ENCODE measurements around the gene USP53.
"Not testable (repeated sequence)": the region's sequence is repeated elsewhere in the genome, so short reads cannot be mapped to it uniquely, and the experiment has no call there.

Gene USP53

GRCh38 chr4:119266153-119266552 lies 53.6 kb downstream of the USP53 start:
- no peak for DNase-seq (ENCODE audit: low read depth in 2 of 2, low spot score in 1 of 2)

GRCh38 chr4:119268466-119268865 lies 56.0 kb downstream of the USP53 start:
- DNase-seq (ENCODE audit: low read depth in 2 of 2, low spot score in 1 of 2) = no peak

GRCh38 chr4:119271361-119272085 lies 59.0 kb downstream of the USP53 start:
- DNase-seq (ENCODE audit: low read depth in 2 of 2, low spot score in 1 of 2) = no peak

- not testable (repeated sequence) for DNase-seq (ENCODE audit: low read depth in 2 of 2, low spot score in 1 of 2)
These were observed 67.0 kb downstream of the USP53 start for GRCh38 chr4:119279541-119279940.

GRCh38 chr4:119279945-119280344 lies 67.4 kb downstream of the USP53 start:
- DNase-seq (ENCODE audit: low read depth in 2 of 2, low spot score in 1 of 2) = not testable (repeated sequence)

GRCh38 chr4:119281393-119281792 lies 68.9 kb downstream of the USP53 start:
- no peak for DNase-seq (ENCODE audit: low read depth in 2 of 2, low spot score in 1 of 2)

- DNase-seq (ENCODE audit: low read depth in 2 of 2, low spot score in 1 of 2) = no peak
These were observed 72.6 kb downstream of the USP53 start for GRCh38 chr4:119284876-119285780.

GRCh38 chr4:119286377-119287002 lies 74.0 kb downstream of the USP53 start:
- no peak for DNase-seq (ENCODE audit: low read depth in 2 of 2, low spot score in 1 of 2)

- no peak for DNase-seq (ENCODE audit: low read depth in 2 of 2, low spot score in 1 of 2)
These were observed 76.8 kb downstream of the USP53 start for GRCh38 chr4:119289313-119289712.

- no peak for DNase-seq (ENCODE audit: low read depth in 2 of 2, low spot score in 1 of 2)
These were observed 78.1 kb downstream of the USP53 start for GRCh38 chr4:119290598-119290997.

- no peak for DNase-seq (ENCODE audit: low read depth in 2 of 2, low spot score in 1 of 2)
These were observed 83.8 kb downstream of the USP53 start for GRCh38 chr4:119296356-119296755.

- no peak for DNase-seq (ENCODE audit: low read depth in 2 of 2, low spot score in 1 of 2)
These were observed 85.3 kb downstream of the USP53 start for GRCh38 chr4:119297795-119298194.

- DNase-seq (ENCODE audit: low read depth in 2 of 2, low spot score in 1 of 2) = no peak
These were observed 86.8 kb downstream of the USP53 start for GRCh38 chr4:119299260-119299671.

GRCh38 chr4:119299741-119300100 lies 87.2 kb downstream of the USP53 start:
- DNase-seq (ENCODE audit: low read depth in 2 of 2, low spot score in 1 of 2) = no peak

- peak; percentile 75 to 84 for DNase-seq (ENCODE audit: low read depth in 2 of 2, low spot score in 1 of 2)
These were observed 87.8 kb downstream of the USP53 start for GRCh38 chr4:119300101-119300978.

GRCh38 chr4:119302073-119302832 lies 89.7 kb downstream of the USP53 start:
- DNase-seq (ENCODE audit: low read depth in 2 of 2, low spot score in 1 of 2) = no peak

- no peak for DNase-seq (ENCODE audit: low read depth in 2 of 2, low spot score in 1 of 2)
These were observed 91.2 kb downstream of the USP53 start for GRCh38 chr4:119303587-119304305.

GRCh38 chr4:119304431-119304830 lies 91.9 kb downstream of the USP53 start:
- DNase-seq (ENCODE audit: low read depth in 2 of 2, low spot score in 1 of 2) = no peak

- no peak for DNase-seq (ENCODE audit: low read depth in 2 of 2, low spot score in 1 of 2)
These were observed 95.1 kb downstream of the USP53 start for GRCh38 chr4:119307606-119308005.

Data from stimulated activated CD8-positive, alpha-beta memory T cell treated with anti-CD3 and anti-CD28 coated beads, Interleukin-4, amount 100 ng/mL, for 4 hours (primary cell).